K562 (cell line): ENCODE measurements around the gene MB21D2. TPM values are rescaled to one million over a fixed set of nuclear protein-coding genes. Genes with fewer than 3 reads are reported as not detected.

ENCODE experiments used
- ATAC-seq: fragments of 200-7000 bp; cut with Tn5 transposase; 3 replicates; pipeline ENCODE4 v1.9.1; 2020; ENCODE audit warnings: moderate library complexity
- BruUV-seq: library from RNA; stranded (reverse); fragments of 400-500 nt; replicated peaks from 2 replicates; lab custom pipeline; 2021; lab: Mats Ljungman, UMichigan
- CTCF ChIA-PET: fragments of 300-600 bp; formaldehyde crosslinking; extraction: SDS; loops from one replicate; lab custom pipeline; 2021; ENCODE audit warnings: low intra/inter-chr PET ratio; lab: Yijun Ruan, JAX
- POLR2A ChIA-PET: fragments of 300-600, 350-650 bp; sonication (Branson Sonifier 250); formaldehyde crosslinking; extraction: SDS; loops from one replicate; lab custom pipeline; 2021; ENCODE audit warnings: antibody characterized with exemption, inconsistent platforms; lab: Yijun Ruan, JAX
- DNase-seq, 4 experiments: peaks; one replicate each; pipeline versions ENCODE4 v3.0.0 to v3.0.0-alpha.2; 2011 to 2018; ENCODE audit warnings: low spot score in 3 of 4, mixed read lengths in 3 of 4; ENCODE audit errors: extremely low read depth in 1 of 4
- FAIRE-seq: peaks from 2 replicates; lab custom pipeline; 2011; peaks lifted over from hg19 to GRCh38; lab: Jason Lieb, UNC
- H2AFZ ChIP-seq: 2 replicates; pipeline ENCODE4 v1.6.0; 2011; ENCODE audit warnings: low read depth, low read length, control low read depth, inconsistent platforms
- H3K27ac ChIP-seq: fragments of 200-600 bp; 3 replicates; pipeline ENCODE4 v1.8.0; 2011; ENCODE audit warnings: low read depth, mild to moderate bottlenecking, control low read depth, inconsistent platforms, low read length, moderate library complexity, mixed read lengths; ENCODE audit errors: extremely low read depth
- H3K27me3 ChIP-seq, 2 experiments: fragments of 300-600 bp in 1 of 2; 2 replicates in 1 of 2; 3 replicates in 1 of 2; pipeline versions ENCODE4 v1.6.0 to v1.8.0; 2011; ENCODE audit warnings: inconsistent platforms in 2 of 2, low read length in 2 of 2, mild to moderate bottlenecking in 1 of 2, mixed read lengths in 1 of 2, moderate library complexity in 1 of 2; ENCODE audit not compliant: control insufficient read depth in 2 of 2, insufficient read depth in 2 of 2
- H3K36me3 ChIP-seq: fragments of 300-600 bp; 3 replicates; pipeline ENCODE4 v1.8.0; 2011; ENCODE audit warnings: mild to moderate bottlenecking, low read length, inconsistent platforms; ENCODE audit not compliant: control insufficient read depth, insufficient read depth
- H3K4me1 ChIP-seq, 2 experiments: fragments of 200-600 bp in 1 of 2; replicated peaks in 1 of 2; 2 replicates in 1 of 2; 3 replicates in 1 of 2; pipeline versions ENCODE4 v1.5.1 to v1.8.0; 2011; ENCODE audit warnings: inconsistent platforms in 2 of 2, low read length in 2 of 2, mild to moderate bottlenecking in 1 of 2, mixed read lengths in 1 of 2, moderate library complexity in 1 of 2; ENCODE audit not compliant: control insufficient read depth in 2 of 2, insufficient read depth in 2 of 2
- H3K4me2 ChIP-seq: 2 replicates; pipeline ENCODE4 v1.6.1; 2011; ENCODE audit warnings: low read length, control low read depth, inconsistent platforms, mixed read lengths; ENCODE audit not compliant: insufficient read depth
- H3K4me3 ChIP-seq: fragments of 200-600 bp; sonication (generic), shearing (Covaris generic); 2 replicates; pipeline ENCODE4 v1.5.1; 2016; ENCODE audit warnings: control low read depth, inconsistent platforms
- H3K79me2 ChIP-seq: fragments of 200-600 bp; 3 replicates; pipeline ENCODE4 v1.8.0; 2011; ENCODE audit warnings: low read length, inconsistent platforms; ENCODE audit not compliant: control insufficient read depth, insufficient read depth
- H3K9ac ChIP-seq, 2 experiments: 2 replicates each; pipeline versions ENCODE4 v1.6.0 to v1.6.1; 2011; ENCODE audit warnings: low read depth in 2 of 2, low read length in 2 of 2, control low read depth in 1 of 2, inconsistent platforms in 1 of 2, mild to moderate bottlenecking in 1 of 2, mixed read lengths in 1 of 2; ENCODE audit not compliant: insufficient read depth in 1 of 2
- H3K9me1 ChIP-seq: one replicate; pipeline ENCODE4 v1.6.0; 2011; ENCODE audit warnings: inconsistent platforms, mild to moderate bottlenecking, low read length, moderate library complexity; ENCODE audit not compliant: control insufficient read depth, insufficient read depth
- H3K9me3 ChIP-seq: replicated peaks from 2 replicates; pipeline ENCODE4 v1.5.1; 2011; ENCODE audit warnings: low read depth, low read length, inconsistent platforms; ENCODE audit not compliant: control insufficient read depth, insufficient read depth
- H4K20me1 ChIP-seq: replicated peaks from 2 replicates; pipeline ENCODE4 v1.6.1; 2011; ENCODE audit warnings: low read length, inconsistent platforms, mixed read lengths; ENCODE audit not compliant: control insufficient read depth, insufficient read depth
- GATA2 ChIP-seq: sonication (generic); formaldehyde crosslinking; IDR thresholded peaks from 2 replicates; pipeline ENCODE4 v1.4.0; 2020; ENCODE audit warnings: mild to moderate bottlenecking, missing genetic modification reagents
- HDAC2 ChIP-seq: fragments of 450-650 bp; IDR thresholded peaks from 2 replicates; pipeline ENCODE4 v1.6.1; 2016; ENCODE audit warnings: mild to moderate bottlenecking
- LARP7 ChIP-seq: fragments of 450-650 bp; IDR thresholded peaks from 2 replicates; pipeline ENCODE4 v1.6.1; 2016
- SMARCA5 ChIP-seq: fragments of 450-650 bp; IDR thresholded peaks from 2 replicates; pipeline ENCODE4 v1.6.1; 2016
- TSHZ1 ChIP-seq: fragments of 250-450 bp; sonication (Bioruptor Pico); IDR thresholded peaks from 2 replicates; pipeline ENCODE4 v1.4.0; 2020; ENCODE audit warnings: mild to moderate bottlenecking, moderate library complexity
- XRCC3 ChIP-seq: fragments of 450-650 bp; IDR thresholded peaks from 2 replicates; pipeline ENCODE4 v1.6.1; 2017; ENCODE audit warnings: mild to moderate bottlenecking, moderate library complexity
- ZBTB8A ChIP-seq: fragments of 450-650 bp; IDR thresholded peaks from 2 replicates; pipeline ENCODE4 v1.6.1; 2018; ENCODE audit warnings: mild to moderate bottlenecking, moderate library complexity; ENCODE audit not compliant: partially characterized antibody
- ZFPM2 ChIP-seq: fragments of 250-450 bp; sonication (Bioruptor Pico); IDR thresholded peaks from 2 replicates; pipeline ENCODE4 v1.5.1; 2022; ENCODE audit warnings: mild to moderate bottlenecking
- ZNF282 ChIP-seq: sonication (generic); formaldehyde crosslinking; IDR thresholded peaks from 2 replicates; pipeline ENCODE4 v1.8.1; 2023; ENCODE audit warnings: missing genetic modification reagents
- WGBS: fragments of 100-300 bp; shearing (Covaris generic); methylation state at CpG from one replicate; pipeline ENCODE4 v1.1.6; 2016; ENCODE audit warnings: low coverage, mixed read lengths; ENCODE audit not compliant: insufficient coverage; ENCODE audit errors: missing lambda C conversion rate; 5-methylcytosine and 5-hydroxymethylcytosine counted together
- in situ Hi-C: fragments of 300-500 bp; cut with MboI; formaldehyde crosslinking; loops from 4 replicates; pipeline ENCODE4 v1.15.0; 2018; ENCODE audit warnings: inconsistent platforms, mixed read lengths
- intact Hi-C: fragments of 100-400 bp; cut with micrococcal nuclease; formaldehyde crosslinking; loops from 2 replicates; pipeline ENCODE4 v1.14.2; 2022
- polyA plus RNA-seq, 8 experiments: library from polyadenylated mRNA; depleted of rRNA in 4 of 8; stranded (reverse) in 5 of 8; unstranded in 3 of 8; fragments of >200 nt; fragmentation: Nextera tagmentation in 2 of 8; fragmentation: Illumina TruSeq in 1 of 8; extraction: Ambion mirVana in 2 of 8; extraction: Trizol in 1 of 8; gene quantifications; 2 replicates each; pipeline versions ENCODE4 v1.2.1 to v1.2.3, GENCODE V29; 2011 to 2014; ENCODE audit warnings: inconsistent platforms in 1 of 8, missing spikeins in 1 of 8
- total RNA-seq, 7 experiments: library from RNA; depleted of rRNA in 6 of 7; stranded (reverse); fragments of >200 nt in 6 of 7; fragmentation: Illumina TruSeq in 2 of 7; extraction: Trizol in 2 of 7; gene quantifications; 2 replicates each; pipeline versions ENCODE4 v1.2.1 to v1.2.3, GENCODE V29; 2011 to 2021; ENCODE audit warnings: low replicate concordance in 1 of 7

The MB21D2 gene
- total and polyA plus RNA-seq, 9 of the 15 experiments (the other 6 are each of a cell fraction or from before 2014, with no cell fraction given), result 0.01 TPM; not detected in 8

GRCh38 chr3:192758654-192759053 is 159.0 kb downstream of the MB21D2 start:
- H3K36me3 ChIP-seq, result no peaks in the 10 kb centered on the region
- no peaks in the 10 kb centered on the region for H3K9me1 ChIP-seq
- in situ Hi-C loops (no loop called here), intact Hi-C loops (no loop called here)
- ATAC-seq (no peak), DNase-seq (no peak), FAIRE-seq (no peak)
- H3K4me1 ChIP-seq, result no peaks in the 10 kb centered on the region
- no peak overlapping the region for H2AFZ ChIP-seq
- no peaks in the 10 kb centered on the region for H4K20me1 ChIP-seq
- H3K4me3 ChIP-seq, result no peak overlapping the region
- H3K9ac ChIP-seq, result no peak overlapping the region
- no peak for TF ChIP-seq ZBTB8A
- TF ChIP-seq ZFPM2 (CRISPR knock-in tag), result no peak
- TF ChIP-seq TSHZ1, result no peak
- no peak for TF ChIP-seq ZNF282 (CRISPR knock-in tag)
- TF ChIP-seq LARP7, result no peak
- no peak for TF ChIP-seq SMARCA5
- no peak for TF ChIP-seq HDAC2
- TF ChIP-seq GATA2, result no peak
- no peak for TF ChIP-seq XRCC3
- no peaks in the 10 kb centered on the region for H3K9me3 ChIP-seq
- BruUV-seq, result no TSS peak
- H3K79me2 ChIP-seq, result no peaks in the 10 kb centered on the region
- H3K27me3 ChIP-seq, result no peaks in the 10 kb centered on the region
- H3K27ac ChIP-seq, result no peak overlapping the region
- H3K4me2 ChIP-seq, result no peak overlapping the region
- POLR2A ChIA-PET, result no interaction called here
- 0% methylated on average over 7 of the region's 7 CpGs for WGBS
- CTCF ChIA-PET, result no interaction called here
